ENCODE data around the gene PRAMEF4. TPM values are rescaled to one million over a fixed set of nuclear protein-coding genes. Genes with fewer than 3 reads are reported as not detected.
"Not testable (repeated sequence)": the region's sequence is repeated elsewhere in the genome, so short reads cannot be mapped to it uniquely, and the experiment has no call there.

The PRAMEF4 gene
- not detected for total RNA-seq

- not testable (repeated sequence) for H3K36me3 Mint-ChIP-seq; ATAC-seq; H3K9me3 Mint-ChIP-seq; DNase-seq (ENCODE audit: low spot score in 2 of 2); H3K27ac Mint-ChIP-seq
These were observed at the start of gene PRAMEF4 for GRCh38 chr1:12886101-12886500. Gene PRAMEF4, minus strand, starts transcription at chr1:12886201. Its CDS starts 2,807 bp downstream, at chr1:12883394.

GRCh38 chr1:12924368-12924767, 38.4 kb upstream of the PRAMEF4 start:
- DNase-seq (ENCODE audit: low spot score in 2 of 2); H3K36me3 Mint-ChIP-seq; H3K27ac Mint-ChIP-seq; H3K9me3 Mint-ChIP-seq; ATAC-seq: not testable (repeated sequence)

GRCh38 chr1:12921749-12922148, 35.7 kb upstream of the PRAMEF4 start:
- not testable (repeated sequence) for ATAC-seq; H3K9me3 Mint-ChIP-seq; H3K27ac Mint-ChIP-seq; H3K36me3 Mint-ChIP-seq; DNase-seq (ENCODE audit: low spot score in 2 of 2)

- not testable (repeated sequence) for H3K36me3 Mint-ChIP-seq; H3K9me3 Mint-ChIP-seq; H3K27ac Mint-ChIP-seq; ATAC-seq; DNase-seq (ENCODE audit: low spot score in 2 of 2)
These were observed 30.3 kb upstream of the PRAMEF4 start, which contains the start of gene PRAMEF7 for GRCh38 chr1:12916310-12916709. Gene PRAMEF7, plus strand, starts transcription at chr1:12916610. Its CDS starts 1,083 bp downstream, at chr1:12917693.

GRCh38 chr1:12903793-12904572, 18.0 kb upstream of the PRAMEF4 start:
- H3K27ac Mint-ChIP-seq; H3K9me3 Mint-ChIP-seq; H3K36me3 Mint-ChIP-seq; ATAC-seq; DNase-seq (ENCODE audit: low spot score in 2 of 2): not testable (repeated sequence)

- not testable (repeated sequence) for H3K36me3 Mint-ChIP-seq; ATAC-seq; H3K9me3 Mint-ChIP-seq; DNase-seq (ENCODE audit: low spot score in 2 of 2); H3K27ac Mint-ChIP-seq
These were observed 13.2 kb upstream of the PRAMEF4 start for GRCh38 chr1:12899186-12899585.

- not testable (repeated sequence) for DNase-seq (ENCODE audit: low spot score in 2 of 2); ATAC-seq; H3K27ac Mint-ChIP-seq; H3K9me3 Mint-ChIP-seq; H3K36me3 Mint-ChIP-seq
These were observed 12.2 kb upstream of the PRAMEF4 start, which contains the start of gene PRAMEF10 for GRCh38 chr1:12898170-12898569. Gene PRAMEF10, minus strand, starts transcription at chr1:12898270. Its CDS starts 2,423 bp downstream, at chr1:12895847.

- ATAC-seq, H3K27ac Mint-ChIP-seq: not testable (repeated sequence)
These were observed 7.5 kb downstream of the PRAMEF4 start for GRCh38 chr1:12878453-12878852.

GRCh38 chr1:12863131-12863880, 22.7 kb downstream of the PRAMEF4 start:
- H3K9me3 Mint-ChIP-seq; H3K27ac Mint-ChIP-seq; H3K36me3 Mint-ChIP-seq; DNase-seq (ENCODE audit: low spot score in 2 of 2); ATAC-seq: not testable (repeated sequence)

More at GRCh38 chr1:12878453-12878852, 7.5 kb downstream of the PRAMEF4 start:
- not testable (repeated sequence) for DNase-seq (ENCODE audit: low spot score in 2 of 2); H3K9me3 Mint-ChIP-seq; H3K36me3 Mint-ChIP-seq

GRCh38 chr1:12856786-12857185, 29.2 kb downstream of the PRAMEF4 start, which contains the start of gene PRAMEF2:
Gene PRAMEF2, plus strand, starts transcription at chr1:12857086. Its CDS starts 1,924 bp downstream, at chr1:12859010.
- not testable (repeated sequence) for ATAC-seq, H3K9me3 Mint-ChIP-seq, H3K27ac Mint-ChIP-seq

GRCh38 chr1:12851779-12852178, 34.2 kb downstream of the PRAMEF4 start:
- peak; percentile 45 to 55 for ATAC-seq
- Mint-ChIP-seq H3K27ac (no peak overlapping the region), H3K36me3 (no peaks in the 10 kb centered on the region), H3K9me3 (peaks cover 0 to 8% of the 10 kb centered on the region in 2 donors)
- DNase-seq (ENCODE audit: low spot score in 2 of 2): no peak

More at GRCh38 chr1:12856786-12857185, 29.2 kb downstream of the PRAMEF4 start, which contains the start of gene PRAMEF2:
- not testable (repeated sequence) for H3K36me3 Mint-ChIP-seq; DNase-seq (ENCODE audit: low spot score in 2 of 2)

GRCh38 chr1:12848620-12849019, 37.4 kb downstream of the PRAMEF4 start, which contains the start of gene HNRNPCL1:
Gene HNRNPCL1, minus strand, starts transcription at chr1:12848720. Its CDS starts 431 bp downstream, at chr1:12848289.
- not testable (repeated sequence) for DNase-seq (ENCODE audit: low spot score in 2 of 2); H3K9me3 Mint-ChIP-seq; ATAC-seq; H3K36me3 Mint-ChIP-seq; H3K27ac Mint-ChIP-seq

- not testable (repeated sequence) for ATAC-seq; H3K9me3 Mint-ChIP-seq; DNase-seq (ENCODE audit: low spot score in 2 of 2); H3K36me3 Mint-ChIP-seq; H3K27ac Mint-ChIP-seq
These were observed 52.8 kb downstream of the PRAMEF4 start for GRCh38 chr1:12833251-12833650.

GRCh38 chr1:12831310-12831709, 54.7 kb downstream of the PRAMEF4 start, which contains the start of gene PRAMEF11:
Gene PRAMEF11, minus strand, starts transcription at chr1:12831410. Its CDS starts 2,621 bp downstream, at chr1:12828789.
- not testable (repeated sequence) for H3K9me3 Mint-ChIP-seq, H3K36me3 Mint-ChIP-seq, ATAC-seq

More at GRCh38 chr1:12831310-12831709, 54.7 kb downstream of the PRAMEF4 start, which contains the start of gene PRAMEF11:
- DNase-seq (ENCODE audit: low spot score in 2 of 2); H3K27ac Mint-ChIP-seq: not testable (repeated sequence)

All from activated naive CD4-positive, alpha-beta T cell treated with anti-CD3 and anti-CD28 coated beads, Interleukin-2, amount 50 U/mL, for 72 hours (primary cell).